HepG2 (cell line): ENCODE results near the gene C5orf47.

Source experiments
- KLF16 ChIP-seq, 2 experiments: sonication (generic) in 1 of 2; formaldehyde crosslinking in 1 of 2; IDR thresholded peaks; 2 replicates each; pipeline versions ENCODE4 v1.6.1 to v1.8.0; 2016 to 2023; ENCODE audit warnings: missing genetic modification reagents in 2 of 2, missing compliant biosample characterization in 1 of 2
- POLR2A ChIP-seq, 2 experiments: IDR thresholded peaks; 2 replicates each; pipeline ENCODE4 v1.6.1; 2011; ENCODE audit warnings: low read depth in 2 of 2, low read length in 2 of 2, mild to moderate bottlenecking in 1 of 2, moderate library complexity in 1 of 2; ENCODE audit not compliant: insufficient read depth in 1 of 2
- ZBTB7A ChIP-seq: sonication (generic); formaldehyde crosslinking; IDR thresholded peaks from 2 replicates; pipeline ENCODE4 v1.8.0; 2022; ENCODE audit warnings: mild to moderate bottlenecking, missing genetic modification reagents
- ZNF264 ChIP-seq: sonication (generic); formaldehyde crosslinking; IDR thresholded peaks from 2 replicates; pipeline ENCODE4 v1.4.0; 2020; ENCODE audit warnings: missing genetic modification reagents
- ZNF556 ChIP-seq: sonication (generic); formaldehyde crosslinking; IDR thresholded peaks from 2 replicates; pipeline ENCODE4 v1.4.0; 2020; ENCODE audit warnings: mild to moderate bottlenecking, missing genetic modification reagents, borderline replicate concordance
- TF ChIP-seq, protein P1 (sequence below): IDR thresholded peaks from 2 replicates; pipeline ENCODE4 v1.6.1; 2012; ENCODE audit warnings: low read depth, low read length, improper control_type of control experiment

DNA sequence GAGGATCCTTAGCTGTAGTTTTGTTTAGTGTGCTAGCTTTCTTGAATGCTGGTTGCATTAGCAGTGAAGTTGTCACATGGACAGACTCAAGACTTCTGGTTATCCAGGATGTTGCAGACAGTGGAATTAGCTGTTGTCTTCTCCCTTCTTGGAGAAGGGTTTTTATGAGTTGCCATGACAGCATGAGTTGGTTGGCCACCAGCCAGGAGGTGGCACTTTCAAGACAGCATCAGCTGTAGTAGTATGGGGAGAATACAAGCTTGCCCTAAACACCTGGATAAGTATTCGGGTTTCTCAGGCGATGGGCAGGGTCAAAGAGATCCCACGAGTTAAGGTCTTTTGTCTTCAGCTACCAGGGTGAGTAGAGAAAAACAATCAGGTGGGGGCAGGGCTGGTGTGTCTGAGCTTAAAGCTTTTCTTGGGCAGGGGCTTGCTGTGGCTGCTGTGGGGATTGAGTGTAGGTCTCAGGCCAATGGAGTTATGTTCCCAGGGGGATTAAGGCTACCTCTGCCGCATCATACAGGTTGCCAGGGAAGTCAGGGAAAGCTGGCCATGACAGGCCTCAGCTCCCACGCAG, 7.7 kb upstream of the C5orf47 start:
- no peak for TF ChIP-seq ZBTB7A (CRISPR knock-in tag)
- TF ChIP-seq, protein P1, sequence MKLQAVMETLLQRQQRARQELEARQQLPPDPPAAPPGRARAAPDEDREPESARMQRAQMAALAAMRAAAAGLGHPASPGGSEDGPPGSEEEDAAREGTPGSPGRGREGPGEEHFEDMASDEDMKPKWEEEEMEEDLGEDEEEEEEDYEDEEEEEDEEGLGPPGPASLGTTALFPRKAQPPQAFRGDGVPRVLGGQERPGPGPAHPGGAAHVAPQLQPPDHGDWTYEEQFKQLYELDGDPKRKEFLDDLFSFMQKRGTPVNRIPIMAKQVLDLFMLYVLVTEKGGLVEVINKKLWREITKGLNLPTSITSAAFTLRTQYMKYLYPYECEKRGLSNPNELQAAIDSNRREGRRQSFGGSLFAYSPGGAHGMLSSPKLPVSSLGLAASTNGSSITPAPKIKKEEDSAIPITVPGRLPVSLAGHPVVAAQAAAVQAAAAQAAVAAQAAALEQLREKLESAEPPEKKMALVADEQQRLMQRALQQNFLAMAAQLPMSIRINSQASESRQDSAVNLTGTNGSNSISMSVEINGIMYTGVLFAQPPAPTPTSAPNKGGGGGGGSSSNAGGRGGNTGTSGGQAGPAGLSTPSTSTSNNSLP, result no peak
- no peak for TF ChIP-seq POLR2A (IDR thresholded peaks at IDR 0.05; ENCODE audit: insufficient read depth in 1 of 2, low read depth in 2 of 2, low read length in 2 of 2)
- TF ChIP-seq KLF16 (CRISPR knock-in tag; IDR thresholded peaks at IDR 0.05), result no peak
- TF ChIP-seq ZNF264 (CRISPR knock-in tag), result no peak
- TF ChIP-seq ZNF556 (CRISPR knock-in tag), result no peak
